Naive thymus-derived CD8-positive, alpha-beta T cell (primary cell): ENCODE data around the gene ZNF277. TPM values are rescaled to one million over a fixed set of nuclear protein-coding genes. Genes with fewer than 3 reads are reported as not detected.

Experiments
- ATAC-seq, 2 donors: fragments of 150-1000 bp; cut with Tn5 transposase in 1 of 2; sonication (Bioruptor Pico), chemical (Tn5 transposase) in 1 of 2; 1 replicate in 1 of 2; 2 replicates in 1 of 2; pipeline ENCODE4 v1.10.0; 2021; ENCODE audit warnings: mild to moderate bottlenecking in 2 of 2, moderate library complexity in 2 of 2
- POLR2A ChIA-PET: fragments of 350-600 bp; sonication (Branson Sonifier 250); formaldehyde crosslinking; loops from one replicate; lab custom pipeline; 2021; ENCODE audit warnings: antibody characterized with exemption; lab: Charles Lee
- DNase-seq, 10 donors: peaks; one replicate each; pipeline versions ENCODE4 v3.0.0 to v3.0.0-alpha.2; 2020 to 2022
- H3K27ac Mint-ChIP-seq, 10 donors: one replicate each; pipeline ENCODE4 v1.8.0; 2020 to 2022; ENCODE audit warnings: mild to moderate bottlenecking in 10 of 10, mixed read lengths in 10 of 10, moderate library complexity in 4 of 10, inconsistent platforms in 1 of 10
- H3K27me3 Mint-ChIP-seq, 5 donors: one replicate each; pipeline ENCODE4 v1.8.0; 2021 to 2022; ENCODE audit warnings: mixed read lengths in 5 of 5
- H3K36me3 Mint-ChIP-seq, 3 donors: one replicate each; pipeline ENCODE4 v1.8.0; 2020 to 2022; ENCODE audit warnings: mixed read lengths in 3 of 3, mild to moderate bottlenecking in 2 of 3, inconsistent platforms in 1 of 3
- H3K4me1 Mint-ChIP-seq, 4 donors: one replicate each; pipeline ENCODE4 v1.8.0; 2021 to 2022; ENCODE audit warnings: mixed read lengths in 4 of 4
- H3K4me3 Mint-ChIP-seq, 10 donors: one replicate each; pipeline ENCODE4 v1.8.0; 2020 to 2022; ENCODE audit warnings: mild to moderate bottlenecking in 10 of 10, mixed read lengths in 10 of 10, moderate library complexity in 6 of 10, inconsistent platforms in 1 of 10
- H3K9me3 Mint-ChIP-seq, 9 donors: one replicate each; pipeline ENCODE4 v1.8.0; 2020 to 2022; ENCODE audit warnings: mixed read lengths in 9 of 9, mild to moderate bottlenecking in 3 of 9, inconsistent platforms in 1 of 9, moderate library complexity in 1 of 9
- polyA plus RNA-seq, 3 donors: library from polyadenylated mRNA; unstranded; fragments of 300-500 nt; fragmentation: Illumina TruSeq; gene quantifications; one replicate each; pipeline ENCODE4 v1.2.3, GENCODE V29; 2021
- total RNA-seq, 8 experiments: library from RNA in 2 of 8; stranded (reverse) in 2 of 8; gene quantifications; one replicate each; pipeline ENCODE4 v1.2.3 and lab custom pipeline; 2021 to 2026

The ZNF277 gene
- total and polyA plus RNA-seq, 5 experiments from 2014 or later = 20.3 to 40.0 (median 22.8) TPM

DNA sequence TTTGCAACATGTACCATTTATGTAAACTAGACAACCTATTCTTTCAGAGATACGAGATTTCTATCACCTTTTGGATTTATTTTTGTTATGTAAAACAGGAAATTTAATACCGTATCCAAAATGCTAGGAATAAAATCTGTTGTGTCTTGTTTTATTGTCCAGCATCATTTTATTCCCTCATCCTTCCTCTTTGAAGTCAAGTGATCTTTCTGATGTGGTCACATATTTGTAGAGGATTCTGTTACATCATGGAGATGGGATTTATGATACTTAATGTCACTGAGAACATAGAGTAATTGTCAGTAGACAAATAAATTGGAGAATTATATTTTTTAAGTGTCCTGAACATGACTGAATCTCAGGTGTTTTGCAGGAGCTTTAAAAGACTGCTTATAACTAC, 64.7 kb downstream of the ZNF277 start:
- Mint-ChIP-seq H3K9me3 (peaks cover 0 to 2% (median 0%) of the 10 kb centered on the region in 9 donors), H3K4me3 (no peak overlapping the region), H3K27me3 (no peaks in the 10 kb centered on the region), H3K4me1 (peaks cover 8 to 34% (median 27%) of the 10 kb centered on the region in 4 donors), H3K27ac (no peak overlapping the region), H3K36me3 (peaks cover 3 to 15% (median 7%) of the 10 kb centered on the region in 3 donors)
- ATAC-seq (no peak), DNase-seq (no peak)
- POLR2A ChIA-PET = no interaction called here

DNA sequence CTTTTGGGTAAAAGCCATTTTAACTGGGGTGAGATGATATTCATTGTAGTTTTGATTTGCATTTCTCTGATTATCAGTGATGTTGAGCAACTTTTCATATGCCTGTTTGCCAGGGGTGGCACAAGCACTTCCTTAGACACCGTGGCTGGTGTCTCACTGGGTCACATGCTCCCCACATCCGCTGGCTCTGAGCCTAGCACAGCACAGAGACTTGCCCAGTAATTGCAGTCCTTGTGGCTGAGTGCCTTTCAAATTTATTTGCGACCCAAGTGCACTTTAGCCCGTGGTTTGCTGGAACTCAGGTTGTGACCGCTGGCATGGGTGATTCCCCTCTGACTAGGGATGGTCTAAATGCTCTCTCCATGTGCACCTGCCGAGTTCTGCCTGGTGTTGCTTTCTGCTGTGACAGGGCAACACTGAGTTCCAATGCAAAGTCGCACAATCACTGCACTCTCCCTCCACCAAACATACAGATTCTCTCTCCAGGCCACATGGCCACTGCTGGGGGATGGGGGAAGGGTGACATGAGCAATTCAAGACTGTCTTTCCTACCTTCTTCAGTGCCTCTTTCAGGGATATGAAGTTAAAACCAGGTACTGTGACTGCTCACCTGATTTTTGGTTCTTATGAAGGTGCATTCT, 66.5 kb downstream of the ZNF277 start:
- no peaks in the 10 kb centered on the region for H3K27me3 Mint-ChIP-seq
- ATAC-seq (no peak), DNase-seq (no peak)
- H3K4me3 Mint-ChIP-seq = no peak overlapping the region
- POLR2A ChIA-PET = no interaction called here
- peaks cover 10 to 26% (median 17%) of the 10 kb centered on the region in 4 donors for H3K4me1 Mint-ChIP-seq
- peaks cover 3 to 9% (median 7%) of the 10 kb centered on the region in 3 donors for H3K36me3 Mint-ChIP-seq
- H3K27ac Mint-ChIP-seq = no peak overlapping the region
- peaks cover 0 to under 1% (median 0%) of the 10 kb centered on the region in 9 donors for H3K9me3 Mint-ChIP-seq

DNA sequence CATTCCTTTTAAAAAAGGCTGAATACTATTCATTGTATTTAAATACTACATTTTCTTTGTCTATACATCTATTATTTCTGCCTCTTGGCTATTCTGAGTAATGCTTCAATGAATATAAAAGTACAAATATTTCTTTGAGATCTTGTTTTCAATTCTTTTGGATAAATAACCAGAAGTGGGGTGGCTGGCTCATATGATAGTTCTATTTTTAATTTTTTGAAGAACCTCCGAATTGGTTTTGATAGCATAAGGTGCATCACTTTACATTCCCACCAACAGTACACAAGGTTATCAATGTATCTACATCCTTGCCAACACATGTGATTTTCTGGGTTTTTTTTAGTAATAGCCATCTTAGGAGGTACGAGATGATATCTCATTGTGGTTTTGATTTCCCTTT, 72.5 kb downstream of the ZNF277 start:
- ATAC-seq (no peak), DNase-seq (no peak)
- POLR2A ChIA-PET = no interaction called here
- no peak overlapping the region for H3K27ac Mint-ChIP-seq
- H3K36me3 Mint-ChIP-seq = peaks cover 0 to 14% (median 6%) of the 10 kb centered on the region in 3 donors
- no peak overlapping the region for H3K4me3 Mint-ChIP-seq
- peaks cover 13 to 20% (median 16%) of the 10 kb centered on the region in 4 donors for H3K4me1 Mint-ChIP-seq
- peaks cover 0 to 12% (median 0%) of the 10 kb centered on the region in 9 donors for H3K9me3 Mint-ChIP-seq
- no peaks in the 10 kb centered on the region for H3K27me3 Mint-ChIP-seq

DNA sequence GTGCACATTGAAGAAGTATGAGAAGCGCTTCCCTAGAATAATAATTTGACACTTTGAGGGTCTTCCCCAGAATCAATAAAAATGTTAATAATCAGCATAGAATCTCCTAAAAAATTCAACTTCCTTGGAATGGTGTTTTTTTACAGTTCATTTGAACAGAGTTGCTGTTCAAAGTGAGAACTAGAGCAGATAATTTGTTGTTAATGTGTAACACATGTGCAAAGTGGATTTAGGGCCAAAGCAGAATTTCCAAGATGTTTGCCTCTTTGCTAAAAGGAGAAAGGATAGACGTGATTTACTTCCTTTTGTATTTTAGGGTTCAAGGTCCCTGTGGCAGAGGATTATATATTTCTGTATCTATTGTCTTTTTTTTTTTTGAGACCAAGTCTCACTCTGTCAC, 73.8 kb downstream of the ZNF277 start:
- DNase-seq (no peak), ATAC-seq (no peak)
- H3K36me3 Mint-ChIP-seq = peaks cover 0 to 12% (median 6%) of the 10 kb centered on the region in 3 donors
- H3K4me1 Mint-ChIP-seq = peaks cover 10 to 18% (median 14%) of the 10 kb centered on the region in 4 donors
- no peaks in the 10 kb centered on the region for H3K27me3 Mint-ChIP-seq
- POLR2A ChIA-PET = no interaction called here
- peaks cover 0 to 12% (median 0%) of the 10 kb centered on the region in 9 donors for H3K9me3 Mint-ChIP-seq
- H3K4me3 Mint-ChIP-seq = no peak overlapping the region
- H3K27ac Mint-ChIP-seq = no peak overlapping the region

DNA sequence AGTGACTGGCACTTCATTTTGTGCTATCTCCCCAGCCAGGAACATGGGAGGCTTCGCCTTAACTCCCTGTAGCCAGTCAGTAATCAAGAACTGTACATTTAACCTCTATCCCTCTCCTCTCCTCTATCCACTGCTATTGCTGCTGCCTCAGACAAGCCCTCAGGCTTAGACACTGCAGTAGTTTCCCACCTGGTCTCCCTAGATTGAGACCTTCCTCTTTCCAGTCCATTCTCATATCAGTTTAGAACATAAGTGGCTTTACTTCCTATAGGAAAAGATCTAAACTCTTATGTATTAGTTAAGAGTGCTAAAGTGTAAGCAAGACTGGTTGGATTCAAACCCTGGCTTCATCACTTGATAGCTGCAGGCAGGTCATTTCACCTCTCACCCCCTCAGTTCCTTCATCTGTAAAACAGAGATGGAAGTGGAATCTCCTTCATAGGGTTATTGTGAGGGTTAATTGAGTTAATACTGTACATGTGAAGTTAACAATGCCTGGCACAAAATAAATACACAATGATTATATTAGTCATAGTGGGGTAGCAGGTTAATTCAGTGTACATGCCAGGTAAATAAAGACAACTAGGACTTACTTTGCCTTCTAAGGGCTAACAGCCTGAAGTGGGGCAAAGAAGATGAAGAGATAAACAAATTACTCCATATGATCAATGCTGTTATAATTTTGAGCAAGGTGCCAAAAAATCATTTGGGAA, 76.1 kb downstream of the ZNF277 start:
- H3K27me3 Mint-ChIP-seq = no peaks in the 10 kb centered on the region
- peak overlapping the region in 1 of 10 donors; percentile 26 for H3K27ac Mint-ChIP-seq
- H3K4me1 Mint-ChIP-seq = peaks cover 14 to 32% (median 25%) of the 10 kb centered on the region in 4 donors
- H3K9me3 Mint-ChIP-seq = peaks cover 0 to 12% (median 0%) of the 10 kb centered on the region in 9 donors
- peaks cover 6 to 12% (median 9%) of the 10 kb centered on the region in 3 donors for H3K36me3 Mint-ChIP-seq
- POLR2A ChIA-PET = no interaction called here
- H3K4me3 Mint-ChIP-seq = peak overlapping the region in 1 of 10 donors; percentile 46
- ATAC-seq = no peak
- DNase-seq = no peak

DNA sequence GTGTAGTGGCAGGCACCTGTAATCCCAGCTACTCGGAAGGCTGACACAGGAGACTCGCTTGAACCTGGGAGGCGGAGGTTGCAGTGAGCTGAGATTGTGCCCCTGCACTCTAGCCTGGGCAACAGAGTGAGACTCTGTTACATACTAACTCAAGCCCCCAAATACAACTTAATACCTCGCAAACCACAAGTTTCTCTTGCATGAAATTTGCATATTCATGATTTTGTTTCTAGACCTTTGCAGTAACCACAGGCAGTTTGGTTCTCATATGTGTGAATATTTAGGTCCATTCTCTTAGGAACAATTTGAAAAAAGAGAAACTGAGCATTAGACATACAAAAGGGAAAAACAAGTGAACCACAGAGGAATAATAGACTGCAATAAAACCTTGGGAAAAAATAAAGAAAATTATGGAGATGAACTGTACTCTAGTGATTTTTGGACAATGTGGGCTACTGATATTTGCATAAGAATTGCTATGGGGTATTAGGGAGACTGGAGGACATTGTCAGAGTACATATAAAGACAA, 77.0 kb downstream of the ZNF277 start:
- ATAC-seq = no peak
- no peak for DNase-seq
- Mint-ChIP-seq H3K36me3 (peaks cover 6 to 17% (median 14%) of the 10 kb centered on the region in 3 donors), H3K27ac (no peak overlapping the region), H3K9me3 (peaks cover 0 to 7% (median 0%) of the 10 kb centered on the region in 9 donors), H3K27me3 (no peaks in the 10 kb centered on the region), H3K4me3 (no peak overlapping the region), H3K4me1 (peaks cover 11 to 36% (median 24%) of the 10 kb centered on the region in 4 donors)
- POLR2A ChIA-PET = no interaction called here

DNA sequence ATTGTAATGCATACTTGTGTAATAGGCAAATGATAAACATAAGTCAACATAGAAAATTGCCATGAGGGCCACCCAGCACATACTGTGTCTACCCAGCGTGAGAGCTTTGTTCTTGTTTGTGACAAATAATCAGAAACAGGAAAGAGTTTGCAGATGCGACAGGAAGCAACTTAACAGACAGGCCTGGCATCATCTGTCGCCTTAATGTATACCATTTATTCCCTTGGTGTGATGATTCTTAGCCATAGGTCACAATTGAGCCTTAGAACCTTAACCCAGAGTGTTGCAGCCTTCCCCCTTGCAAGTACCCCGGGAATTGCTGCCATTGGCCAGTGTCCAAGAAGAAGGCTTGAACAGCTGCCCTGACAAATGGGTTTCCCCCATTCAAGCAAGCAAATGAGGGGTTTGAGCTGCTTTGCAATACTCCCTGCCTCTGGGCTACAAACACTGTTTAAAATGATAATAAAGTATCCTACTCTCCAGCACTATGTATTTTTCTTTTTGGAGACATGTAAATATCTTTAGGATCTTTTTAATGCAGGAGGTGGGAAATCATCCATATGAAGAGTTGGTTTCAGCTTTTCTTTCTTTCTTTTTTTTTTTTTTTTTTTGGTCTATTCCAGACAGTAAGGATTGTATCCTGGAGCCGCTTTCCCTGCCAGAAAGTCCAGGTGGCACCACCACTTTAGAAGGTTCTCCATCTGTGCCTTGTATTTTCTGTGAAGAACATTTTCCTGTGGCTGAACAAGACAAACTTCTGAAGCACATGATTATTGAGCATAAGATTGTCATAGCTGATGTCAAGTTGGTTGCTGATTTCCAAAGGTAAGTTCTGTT, 80.0 kb downstream of the ZNF277 start:
- H3K27ac Mint-ChIP-seq = peak overlapping the region in 5 of 10 donors; percentile 32 to 79 (median 58)
- no peak overlapping the region for H3K4me3 Mint-ChIP-seq
- H3K9me3 Mint-ChIP-seq = no peaks in the 10 kb centered on the region
- peaks cover 3 to 31% (median 14%) of the 10 kb centered on the region in 3 donors for H3K36me3 Mint-ChIP-seq
- POLR2A ChIA-PET = no interaction called here
- DNase-seq (no peak), ATAC-seq (no peak)
- H3K27me3 Mint-ChIP-seq = no peaks in the 10 kb centered on the region
- peaks cover 10 to 34% (median 20%) of the 10 kb centered on the region in 4 donors for H3K4me1 Mint-ChIP-seq

DNA sequence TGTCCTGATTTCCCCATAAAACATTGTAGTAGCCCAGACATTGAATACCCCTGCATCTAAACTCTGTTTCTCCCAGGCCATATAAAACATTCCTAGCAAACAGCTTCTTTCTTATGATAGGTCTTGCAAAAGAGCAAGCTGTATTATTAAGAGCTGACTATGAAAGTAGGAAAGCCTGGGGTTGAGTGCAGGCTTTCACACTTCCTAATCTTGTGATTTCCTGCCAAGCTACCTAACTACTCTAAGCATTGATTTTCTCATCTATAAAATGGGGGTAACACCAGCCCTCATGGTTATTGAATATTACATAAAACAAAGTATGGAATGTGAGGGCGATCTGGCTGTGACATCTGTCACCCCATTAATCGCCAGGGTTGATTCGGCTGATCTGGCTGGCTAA, 81.8 kb downstream of the ZNF277 start:
- POLR2A ChIA-PET = no interaction called here
- H3K27me3 Mint-ChIP-seq = no peaks in the 10 kb centered on the region
- H3K36me3 Mint-ChIP-seq = peaks cover 3 to 38% (median 21%) of the 10 kb centered on the region in 3 donors
- H3K4me1 Mint-ChIP-seq = peaks cover 4 to 26% (median 13%) of the 10 kb centered on the region in 4 donors
- no peak for DNase-seq
- no peak for ATAC-seq
- no peaks in the 10 kb centered on the region for H3K9me3 Mint-ChIP-seq
- H3K4me3 Mint-ChIP-seq = peak overlapping the region in 1 of 10 donors; percentile 12
- H3K27ac Mint-ChIP-seq = no peak overlapping the region

DNA sequence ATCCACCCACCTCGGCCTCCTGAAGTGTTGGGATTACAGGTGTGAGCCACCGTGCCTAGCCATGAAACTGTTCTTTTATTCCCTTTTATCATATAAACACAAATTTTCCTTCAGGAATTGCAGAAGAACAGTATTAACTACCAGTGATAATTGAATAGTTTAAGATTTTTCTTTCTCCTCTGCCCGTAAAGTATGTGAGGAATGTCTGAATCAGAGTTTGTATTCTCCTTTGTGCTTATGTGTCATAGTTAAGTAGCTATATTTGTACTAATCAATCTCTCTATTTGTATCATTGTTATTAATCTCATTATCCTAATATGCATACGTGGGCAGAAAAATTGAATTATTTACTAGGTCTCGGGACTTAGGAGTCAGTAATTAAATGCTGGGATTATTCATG, 83.6 kb downstream of the ZNF277 start:
- Mint-ChIP-seq H3K4me1 (peaks cover 7 to 19% (median 14%) of the 10 kb centered on the region in 4 donors), H3K27me3 (no peaks in the 10 kb centered on the region), H3K27ac (no peak overlapping the region), H3K9me3 (no peaks in the 10 kb centered on the region), H3K4me3 (no peak overlapping the region), H3K36me3 (peaks cover 3 to 45% (median 24%) of the 10 kb centered on the region in 3 donors)
- DNase-seq = no peak
- no peak for ATAC-seq
- POLR2A ChIA-PET = no interaction called here

DNA sequence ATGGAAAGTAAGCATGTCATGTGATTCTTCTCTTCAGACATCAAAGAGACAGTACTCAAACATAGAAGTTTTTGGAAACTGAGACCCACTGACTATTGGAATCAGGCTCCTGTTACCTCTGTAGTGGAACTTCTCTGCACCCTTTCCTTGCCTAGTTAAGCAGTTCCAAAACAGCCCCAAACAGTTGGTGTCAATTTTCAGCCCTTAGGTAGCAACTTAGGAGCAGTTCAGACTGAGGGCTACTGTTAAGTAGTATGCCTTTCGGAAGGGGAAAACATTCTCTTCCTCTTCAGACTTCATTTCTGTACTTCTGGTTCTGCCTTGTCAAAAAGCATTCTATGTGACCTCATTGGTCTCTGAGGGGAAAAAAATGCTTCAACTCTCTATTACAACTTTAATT, 85.7 kb downstream of the ZNF277 start:
- peaks cover 3 to 47% (median 28%) of the 10 kb centered on the region in 3 donors for H3K36me3 Mint-ChIP-seq
- H3K4me1 Mint-ChIP-seq = peaks cover 0 to 9% (median 4%) of the 10 kb centered on the region in 4 donors
- DNase-seq (no peak), ATAC-seq (no peak)
- POLR2A ChIA-PET = no interaction called here
- no peak overlapping the region for H3K4me3 Mint-ChIP-seq
- H3K9me3 Mint-ChIP-seq = no peaks in the 10 kb centered on the region
- no peaks in the 10 kb centered on the region for H3K27me3 Mint-ChIP-seq
- H3K27ac Mint-ChIP-seq = no peak overlapping the region

DNA sequence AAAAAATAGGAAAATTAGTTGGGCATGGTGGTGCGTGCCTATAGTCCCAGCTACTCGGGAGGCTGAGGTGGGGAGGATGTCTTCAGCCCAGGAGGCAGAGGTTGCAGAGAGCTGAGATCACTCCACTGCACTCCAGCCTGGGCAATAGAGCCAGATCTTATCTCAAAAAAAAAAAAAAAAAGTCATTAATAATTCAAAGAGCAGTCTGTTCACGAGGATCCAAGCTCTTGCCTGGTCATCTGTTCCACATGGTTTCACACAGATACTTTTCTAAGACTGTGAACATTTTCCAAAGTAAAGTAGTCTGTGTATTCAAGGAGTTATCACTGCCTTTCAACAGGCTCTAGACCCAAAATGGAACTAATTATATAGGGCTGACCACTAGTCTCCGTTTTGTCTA, 86.9 kb downstream of the ZNF277 start:
- ATAC-seq (no peak), DNase-seq (no peak)
- no peaks in the 10 kb centered on the region for H3K27me3 Mint-ChIP-seq
- H3K4me1 Mint-ChIP-seq = peaks cover 0 to 9% (median 2%) of the 10 kb centered on the region in 4 donors
- H3K36me3 Mint-ChIP-seq = peaks cover 3 to 42% (median 33%) of the 10 kb centered on the region in 3 donors
- no peak overlapping the region for H3K4me3 Mint-ChIP-seq
- H3K9me3 Mint-ChIP-seq = no peaks in the 10 kb centered on the region
- no peak overlapping the region for H3K27ac Mint-ChIP-seq
- POLR2A ChIA-PET = no interaction called here

DNA sequence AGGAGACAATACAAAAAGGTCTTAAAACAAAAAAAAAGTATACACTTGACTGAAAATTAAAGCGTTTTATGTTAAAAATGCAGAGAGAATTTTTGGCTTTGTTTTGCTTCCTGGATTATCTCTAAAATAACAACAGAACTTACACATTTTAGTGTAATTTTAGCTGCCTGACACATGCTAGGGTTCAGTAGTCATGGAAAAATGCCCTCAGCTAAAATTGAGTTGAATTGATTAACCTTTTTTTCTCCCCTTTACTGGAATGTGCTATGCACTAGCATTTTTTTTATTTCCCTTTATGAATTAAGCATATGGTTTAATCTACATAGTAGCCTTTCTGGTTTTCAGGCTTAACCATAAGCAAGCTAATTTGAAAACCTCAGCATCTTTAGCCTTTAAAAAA, 89.9 kb downstream of the ZNF277 start:
- no peaks in the 10 kb centered on the region for H3K9me3 Mint-ChIP-seq
- H3K36me3 Mint-ChIP-seq = peaks cover 0 to 46% (median 24%) of the 10 kb centered on the region in 3 donors
- H3K27ac Mint-ChIP-seq = no peak overlapping the region
- H3K4me1 Mint-ChIP-seq = peaks cover 0 to 10% (median 5%) of the 10 kb centered on the region in 4 donors
- no peak for DNase-seq
- POLR2A ChIA-PET = no interaction called here
- no peaks in the 10 kb centered on the region for H3K27me3 Mint-ChIP-seq
- H3K4me3 Mint-ChIP-seq = no peak overlapping the region
- no peak for ATAC-seq
